Measurements from ENCODE around the gene ALDH3B1. TPM values are rescaled to one million over a fixed set of nuclear protein-coding genes. Genes with fewer than 3 reads are reported as not detected.

Gene ALDH3B1
- polyA plus RNA-seq, 4 donors: 1.4 to 3.0 (median 2.0) TPM

- no peak for DNase-seq (ENCODE audit: low read depth in 4 of 4, low spot score in 3 of 4)
Observed at GRCh38 chr11:68056317-68057285, 46.5 kb downstream of the ALDH3B1 start.

DNA sequence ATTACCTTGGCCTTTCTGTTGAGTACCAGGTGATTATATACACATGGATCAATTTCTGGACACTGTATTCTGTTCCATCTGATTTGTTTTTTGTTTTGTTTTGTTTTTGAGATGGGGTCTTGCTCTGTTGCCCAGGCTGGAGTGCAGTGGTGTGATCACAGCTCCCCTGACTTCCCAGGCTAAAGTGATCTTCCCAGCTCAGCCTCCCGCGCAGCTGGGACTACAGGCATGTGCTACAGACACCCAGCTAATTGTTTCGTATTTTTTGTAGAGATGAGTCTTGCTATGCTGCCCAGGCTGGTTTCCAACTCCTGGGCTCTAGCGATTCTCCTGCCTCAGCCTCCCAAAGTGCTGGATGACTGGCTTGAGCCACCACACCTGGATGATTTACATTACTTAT, 47.7 kb downstream of the ALDH3B1 start:
- no peak for DNase-seq (ENCODE audit: low read depth in 4 of 4, low spot score in 3 of 4)

GRCh38 chr11:68061508-68061907, 51.4 kb downstream of the ALDH3B1 start:
- no peak for DNase-seq (ENCODE audit: low read depth in 4 of 4, low spot score in 3 of 4)

- DNase-seq (ENCODE audit: low read depth in 4 of 4, low spot score in 3 of 4): no peak
Observed at GRCh38 chr11:68064926-68065325, 54.8 kb downstream of the ALDH3B1 start.

DNA sequence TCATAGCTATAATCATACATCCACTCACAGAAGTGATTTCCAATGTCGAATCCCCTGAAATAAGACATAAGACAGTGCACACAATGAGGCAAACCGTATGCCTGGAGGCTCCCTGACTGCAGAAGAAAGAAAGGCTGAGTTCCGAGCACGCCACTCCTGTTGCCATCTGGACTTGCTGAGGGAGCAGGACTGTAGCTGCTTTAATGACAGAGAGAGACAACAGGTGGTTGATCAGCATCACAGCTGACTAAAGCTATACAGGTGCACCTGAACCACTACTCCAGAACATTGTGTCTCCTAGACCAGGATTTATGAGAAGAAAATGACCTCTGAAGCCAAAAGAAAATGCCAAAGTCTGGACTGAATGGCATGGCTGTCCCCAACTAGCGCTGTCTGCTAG, 55.7 kb downstream of the ALDH3B1 start:
- no peak for DNase-seq (ENCODE audit: low read depth in 4 of 4, low spot score in 3 of 4)

DNA sequence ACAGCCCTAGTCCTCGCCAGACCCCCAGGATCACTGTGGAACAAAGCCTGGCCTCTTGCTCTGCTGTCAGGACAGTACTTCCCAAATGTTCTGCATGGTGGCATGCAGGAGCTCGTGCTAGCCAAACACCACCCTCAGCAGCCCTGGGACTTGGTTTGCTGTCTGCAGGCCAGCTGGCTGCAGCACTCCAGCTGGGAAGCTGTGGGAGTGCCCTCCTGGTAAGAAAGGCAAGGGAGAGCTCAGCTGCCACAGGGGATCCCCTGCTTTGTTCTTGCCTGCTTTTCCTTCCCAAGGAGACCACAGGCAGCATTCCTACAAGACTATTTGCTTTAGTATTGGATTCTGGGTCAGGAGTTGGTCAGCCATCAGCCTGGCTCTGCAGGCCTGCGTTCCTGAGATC, 56.6 kb downstream of the ALDH3B1 start:
- no peak for DNase-seq (ENCODE audit: low read depth in 4 of 4, low spot score in 3 of 4)

DNA sequence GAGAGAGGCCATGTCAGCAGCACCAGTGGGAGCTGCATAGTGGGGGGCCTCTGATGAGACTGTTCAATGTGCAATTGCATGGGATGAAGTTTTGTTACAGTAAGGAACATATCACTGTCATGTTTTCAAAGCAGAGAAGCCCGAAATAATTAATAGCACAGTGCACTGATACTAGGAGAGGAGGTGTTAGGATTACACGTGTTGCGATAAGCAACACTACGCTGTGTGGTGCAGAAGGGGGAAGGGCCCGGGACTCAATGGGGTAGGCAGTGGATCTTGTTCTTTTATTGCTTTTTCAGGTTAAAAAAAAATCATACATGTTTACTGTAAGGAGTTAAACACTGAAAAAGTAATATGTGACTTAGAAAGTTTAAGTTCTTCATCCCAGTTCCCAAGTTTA, 57.9 kb downstream of the ALDH3B1 start:
- DNase-seq (ENCODE audit: low read depth in 4 of 4, low spot score in 3 of 4): no peak

DNA sequence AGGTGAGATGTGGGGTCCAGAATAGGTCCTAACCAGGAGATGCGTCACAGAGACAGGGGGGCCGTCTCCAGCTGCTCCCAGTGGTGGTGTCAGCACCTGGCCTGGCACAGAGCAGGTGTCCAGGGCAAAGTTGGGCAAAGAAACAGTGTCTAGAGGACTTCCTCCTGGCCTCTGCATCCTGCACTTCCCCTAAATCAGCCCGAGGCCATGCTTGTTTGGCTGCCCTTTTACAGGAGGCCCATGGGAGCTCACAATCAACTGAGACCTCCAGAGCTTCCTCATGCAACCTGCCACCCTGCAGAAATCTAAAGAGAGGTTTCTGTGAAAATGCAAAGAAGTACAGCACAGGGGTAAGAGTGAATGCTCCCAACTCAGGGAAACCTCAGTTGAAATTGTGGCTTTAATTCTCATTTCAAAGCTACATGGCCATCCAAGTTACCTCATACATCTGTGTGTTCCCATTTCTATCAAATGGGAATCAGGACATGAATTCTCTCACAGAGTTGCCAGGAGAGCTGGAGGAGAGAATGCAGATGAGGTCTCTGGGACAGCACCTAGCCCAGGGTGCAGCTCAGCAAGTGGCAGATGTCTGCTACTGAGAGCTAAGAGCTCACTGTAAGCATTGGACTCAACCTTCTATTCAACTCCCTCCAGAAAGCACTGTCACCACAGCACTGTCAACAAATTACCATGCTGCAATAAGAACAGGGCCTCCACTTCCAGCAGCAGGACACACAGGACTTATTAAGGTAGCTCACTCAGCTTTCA, 61.3 kb downstream of the ALDH3B1 start:
- DNase-seq (ENCODE audit: low read depth in 4 of 4, low spot score in 3 of 4): no peak

GRCh38 chr11:68074584-68075352, 64.6 kb downstream of the ALDH3B1 start:
- no peak for DNase-seq (ENCODE audit: low read depth in 4 of 4, low spot score in 3 of 4)

DNA sequence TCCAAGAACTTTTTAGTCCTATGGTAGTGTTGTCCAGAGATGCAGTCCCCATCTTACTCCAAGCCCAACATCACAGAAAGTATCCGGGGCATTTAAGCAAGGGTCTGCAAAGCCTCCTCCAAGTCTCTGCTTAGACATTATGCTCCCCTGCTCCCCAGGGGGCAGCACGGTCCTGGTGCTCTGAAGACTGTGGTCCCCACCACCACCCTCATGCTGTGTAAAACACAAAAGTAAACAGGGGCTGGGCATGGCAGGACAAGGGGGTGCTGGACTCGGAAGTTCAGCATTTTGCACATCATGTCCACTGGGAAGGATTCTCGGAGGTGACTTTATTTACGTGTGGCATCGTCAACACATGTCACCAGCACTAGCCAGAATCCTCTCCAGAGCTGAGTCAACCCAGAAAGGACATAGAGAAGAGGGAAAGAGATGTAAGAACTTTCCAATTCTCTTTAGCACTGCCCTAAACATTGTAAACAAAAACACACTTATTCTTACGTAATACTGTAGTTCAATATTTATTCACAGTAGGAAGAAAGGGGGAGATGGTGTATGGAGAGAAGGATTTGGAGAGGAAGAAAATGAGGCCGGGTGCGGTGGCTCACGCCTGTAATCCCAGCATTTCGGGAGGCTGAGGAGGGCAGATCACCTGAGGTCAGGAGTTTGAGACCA, 66.4 kb downstream of the ALDH3B1 start:
- no peak for DNase-seq (ENCODE audit: low read depth in 4 of 4, low spot score in 3 of 4)

DNA sequence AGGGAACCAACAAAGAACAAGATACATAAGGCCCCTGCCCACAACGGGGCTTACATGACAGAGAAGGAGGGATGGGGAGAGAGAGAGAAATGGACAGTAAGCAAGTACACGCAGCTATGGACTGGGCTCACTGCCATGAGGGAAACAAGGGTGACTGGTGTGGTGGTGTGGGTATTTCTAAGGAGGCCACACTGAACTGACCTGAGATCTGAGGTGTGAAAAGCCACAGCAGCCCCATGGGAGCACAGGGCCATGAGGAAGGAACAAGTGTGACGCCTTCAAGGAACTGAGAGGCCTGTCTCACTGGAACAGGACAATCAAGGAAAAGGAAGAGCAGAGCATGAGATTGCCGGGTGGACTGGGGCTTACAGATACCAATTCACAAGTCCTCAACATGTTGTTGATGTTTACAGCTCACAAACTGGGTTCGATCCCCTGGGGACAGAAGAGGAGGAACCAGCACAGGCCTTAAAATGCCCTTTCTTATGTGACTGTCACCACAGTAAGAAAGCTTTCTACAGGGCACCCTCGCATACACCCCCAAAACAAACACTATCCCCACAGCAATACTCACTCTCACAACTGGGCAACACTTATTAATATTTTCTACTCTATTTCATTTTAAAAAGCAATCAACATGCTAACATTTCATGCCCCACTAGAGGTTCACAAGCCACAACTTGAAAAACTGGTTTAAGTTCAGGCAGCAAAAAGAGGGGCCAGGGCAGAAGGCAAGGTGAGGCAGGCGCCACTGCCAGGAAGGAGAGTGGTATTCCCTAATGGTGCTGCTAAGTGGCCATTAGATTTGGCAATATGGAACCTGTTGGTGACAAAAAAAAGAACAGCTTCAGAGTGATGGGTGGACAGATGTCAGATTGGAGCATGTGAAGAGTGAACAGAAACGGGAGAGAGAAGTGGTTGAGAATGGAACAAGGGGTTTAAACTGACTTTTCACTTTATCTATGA, 67.8 kb downstream of the ALDH3B1 start:
- DNase-seq (ENCODE audit: low read depth in 4 of 4, low spot score in 3 of 4): no peak

Other genes with a start within 250 kb of the ALDH3B1 start
- gene UNC93B1, start 6.2 kb upstream of the ALDH3B1 start, polyA plus RNA-seq (ENCODE audit: insufficient read length in 4 of 4): 10 to 100 TPM in 2 of 4 donors, 1 to 10 TPM in 2; 7.9 to 15.2 (median 9.9) TPM
- 100 to 1,000 TPM in 1 of 4 donors, 10 to 100 TPM in 3; 58.9 to 120 (median 74.8) TPM for gene NDUFS8, start 20.4 kb downstream of the ALDH3B1 start, polyA plus RNA-seq (ENCODE audit: insufficient read length in 4 of 4)
- 10 to 100 TPM; 18.1 to 35.7 (median 21.7) TPM for gene TCIRG1, start 28.7 kb downstream of the ALDH3B1 start, polyA plus RNA-seq (ENCODE audit: insufficient read length in 4 of 4)
- 10 to 100 TPM; 17.0 to 57.2 (median 36.9) TPM for gene CHKA, start 111.1 kb downstream of the ALDH3B1 start, polyA plus RNA-seq (ENCODE audit: insufficient read length in 4 of 4)
- 10 to 100 TPM; 75.0 to 85.9 (median 77.6) TPM for gene KMT5B, start 203.0 kb downstream of the ALDH3B1 start, polyA plus RNA-seq (ENCODE audit: insufficient read length in 4 of 4)

Measured in left renal pelvis (tissue), 4 donors.